ENCODE measurements around the gene RAPGEF4.

- TF ChIP-seq CTCF (IDR thresholded peaks at IDR 0.05), result no peak
- TF ChIP-seq POLR2AphosphoS5 (IDR thresholded peaks at IDR 0.05), result no peak
- no peak for TF ChIP-seq POLR2A (IDR thresholded peaks at IDR 0.05)
- no peak for TF ChIP-seq EP300 (IDR thresholded peaks at IDR 0.05)
Measured at GRCh38 chr2:172945510-172945850, 209.8 kb downstream of the RAPGEF4 start.

All from sigmoid colon (tissue), 4 donors.